CD4-positive, alpha-beta T cell treated with Interleukin-15 for 4 hours (primary cell): Measurements from ENCODE around the gene USH2A.

Experiments
- DNase-seq: peaks from one replicate; pipeline ENCODE4 v3.0.0-alpha.2; 2020; ENCODE audit warnings: low spot score

Gene USH2A

DNA sequence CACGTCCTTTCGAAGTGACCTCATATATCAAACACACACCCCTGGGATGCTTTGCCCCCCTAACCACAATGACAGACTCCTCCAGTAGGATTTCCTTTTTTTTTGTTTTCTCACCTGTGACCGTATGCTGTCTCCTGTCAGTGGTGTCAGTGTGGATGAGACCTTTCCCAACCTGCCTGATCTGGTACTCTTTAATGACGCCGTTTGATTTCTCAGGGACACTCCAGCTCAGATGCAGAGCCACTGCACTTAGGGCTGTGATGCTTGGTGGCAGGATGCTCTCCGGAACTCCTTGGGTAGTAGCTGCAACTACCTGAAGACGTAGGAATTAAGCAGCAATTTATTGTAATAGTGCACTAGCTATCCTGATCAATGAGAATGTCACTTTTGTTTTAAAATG, 643.5 kb downstream of the USH2A start:
- DNase-seq = no peak

DNA sequence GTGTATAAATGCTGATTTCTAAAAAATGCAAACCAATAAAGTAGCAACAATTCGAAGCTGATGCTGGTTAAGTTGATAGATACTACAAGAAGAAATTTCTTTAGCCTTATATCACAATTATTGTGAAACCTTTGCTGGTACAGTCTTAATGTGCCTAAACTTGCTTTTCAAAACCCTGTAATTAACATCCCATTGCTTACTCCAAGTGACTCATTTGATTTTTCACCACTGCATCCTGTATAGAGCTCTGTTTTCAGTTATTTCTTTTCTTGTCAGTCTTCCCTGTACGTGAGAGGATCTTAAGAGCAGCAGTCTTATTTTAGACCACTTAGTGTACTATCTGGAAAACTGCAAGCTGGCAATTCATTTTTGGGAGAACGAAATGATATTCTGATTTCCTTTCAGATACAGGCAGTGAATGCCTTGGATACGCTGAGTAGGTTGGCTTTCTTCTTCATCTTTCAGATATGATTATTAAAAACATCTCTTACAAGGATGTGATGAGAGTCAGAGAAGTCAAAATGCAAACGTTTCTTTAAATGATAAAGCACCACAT, 645.8 kb downstream of the USH2A start:
- DNase-seq = no peak

DNA sequence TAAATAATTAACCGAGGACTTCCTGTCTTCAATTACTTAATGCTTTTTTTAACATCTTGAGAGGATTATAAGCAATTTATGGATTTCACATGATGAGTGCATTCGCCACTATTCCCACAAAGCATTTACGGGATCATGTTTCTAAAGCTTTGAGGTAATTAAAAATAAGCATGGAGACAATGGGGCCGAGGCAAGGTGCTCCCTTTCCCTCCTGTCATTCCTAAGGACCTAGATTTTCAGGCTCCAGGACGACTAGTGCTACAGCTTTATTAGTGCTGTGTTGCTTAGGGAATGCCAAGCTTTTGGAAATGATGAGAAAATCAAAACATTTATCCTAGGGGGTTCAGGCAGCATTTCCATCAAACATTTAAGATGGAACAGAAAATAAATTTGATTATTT, 646.9 kb downstream of the USH2A start:
- no peak for DNase-seq

DNA sequence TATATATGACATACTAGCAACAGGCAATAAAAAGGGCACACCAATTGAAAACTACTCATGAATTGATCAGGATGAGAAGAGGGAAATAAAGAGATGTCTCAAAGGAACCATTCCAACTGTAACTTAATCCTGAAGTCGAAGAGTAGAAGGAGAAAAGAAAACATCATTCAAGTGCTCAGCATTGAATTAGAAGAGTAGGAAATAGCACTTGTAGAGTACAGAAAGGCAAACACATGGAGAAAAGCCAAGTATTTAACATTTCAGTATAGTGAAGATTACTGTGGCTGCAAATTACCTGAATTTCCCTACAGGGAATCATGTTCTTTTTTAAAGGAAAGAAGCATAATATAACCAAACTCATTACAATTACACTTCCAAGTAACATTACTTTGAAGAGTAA, 651.1 kb downstream of the USH2A start:
- DNase-seq = no peak

- DNase-seq = no peak
These were observed 654.9 kb downstream of the USH2A start for GRCh38 chr1:215768303-215768702.

DNA sequence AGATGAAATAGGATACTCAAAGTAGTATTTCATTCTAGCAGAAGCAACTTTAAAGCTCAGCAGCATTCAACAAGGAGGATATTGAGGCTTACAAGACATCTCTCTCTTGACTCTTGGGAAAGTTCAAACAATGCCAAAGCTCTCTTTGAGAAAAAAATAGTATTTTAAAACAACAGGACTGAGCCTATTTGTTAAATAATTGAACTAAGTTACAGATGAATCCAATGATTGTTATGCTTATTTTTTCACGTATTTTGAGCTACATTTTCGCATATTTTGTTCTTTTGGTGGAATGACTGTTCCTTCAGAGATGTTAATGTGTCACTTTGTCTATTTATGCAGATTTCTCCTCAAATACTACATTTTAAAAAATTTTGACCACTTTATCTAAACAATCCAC, 655.5 kb downstream of the USH2A start:
- DNase-seq = no peak

DNA sequence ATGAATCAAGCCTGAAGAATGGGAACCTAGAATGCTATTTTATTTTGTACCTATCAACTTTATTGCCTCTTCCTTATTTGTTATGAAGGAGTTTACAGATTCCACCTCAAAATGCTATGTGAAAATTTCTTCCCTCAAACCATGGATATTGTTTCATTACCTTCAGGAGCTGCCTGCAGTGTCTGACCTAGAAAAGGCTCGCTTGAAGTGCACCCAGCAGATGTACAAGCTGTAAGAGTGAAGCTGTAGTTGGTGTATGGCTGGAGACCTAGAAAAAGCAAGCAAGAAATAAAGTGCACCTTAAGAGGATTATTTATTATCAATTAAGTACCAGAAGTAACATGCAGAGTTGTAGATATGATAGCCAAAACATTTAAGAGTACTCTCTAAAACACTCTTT, 656.7 kb downstream of the USH2A start:
- DNase-seq = no peak

DNA sequence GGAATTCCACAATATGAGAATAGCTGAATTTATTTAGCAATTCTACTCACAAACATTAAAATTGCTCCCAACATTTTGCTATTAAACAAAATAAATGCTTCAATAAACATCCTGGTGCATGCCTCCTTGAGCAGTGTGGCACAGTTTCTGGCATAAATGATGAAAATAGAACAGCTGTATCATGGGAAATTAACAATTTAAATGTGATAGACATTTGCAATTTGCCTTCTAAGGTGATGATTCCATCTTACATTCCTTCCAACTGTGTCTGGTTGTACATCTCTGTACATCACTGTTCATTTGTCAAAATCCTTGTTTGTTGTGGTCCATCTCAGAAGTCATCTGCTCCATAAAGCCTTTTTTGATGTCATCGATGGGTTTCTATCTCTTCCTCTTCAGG, 657.4 kb downstream of the USH2A start:
- DNase-seq = no peak

GRCh38 chr1:215761446-215761845, 661.8 kb downstream of the USH2A start:
- DNase-seq = no peak

DNA sequence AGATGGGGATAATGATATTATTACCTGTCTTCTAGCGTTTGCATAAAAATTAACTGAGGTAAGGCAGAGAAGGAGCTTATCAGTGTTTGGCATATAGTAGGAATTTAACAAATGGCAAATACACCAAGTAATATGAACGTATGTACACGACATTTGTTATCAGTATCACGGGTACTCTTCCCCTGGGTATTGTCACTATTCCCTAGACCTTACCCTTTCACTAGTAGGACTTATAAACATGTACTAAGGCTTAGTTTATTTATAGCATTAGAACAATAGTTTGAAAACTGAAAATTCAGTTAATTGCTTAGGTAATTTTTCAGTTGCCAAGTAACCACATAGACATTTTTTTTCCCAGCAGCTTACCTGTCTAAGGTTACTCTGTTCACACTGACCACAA, 669.1 kb downstream of the USH2A start:
- no peak for DNase-seq

GRCh38 chr1:215749414-215749813, 673.8 kb downstream of the USH2A start:
- no peak for DNase-seq

DNA sequence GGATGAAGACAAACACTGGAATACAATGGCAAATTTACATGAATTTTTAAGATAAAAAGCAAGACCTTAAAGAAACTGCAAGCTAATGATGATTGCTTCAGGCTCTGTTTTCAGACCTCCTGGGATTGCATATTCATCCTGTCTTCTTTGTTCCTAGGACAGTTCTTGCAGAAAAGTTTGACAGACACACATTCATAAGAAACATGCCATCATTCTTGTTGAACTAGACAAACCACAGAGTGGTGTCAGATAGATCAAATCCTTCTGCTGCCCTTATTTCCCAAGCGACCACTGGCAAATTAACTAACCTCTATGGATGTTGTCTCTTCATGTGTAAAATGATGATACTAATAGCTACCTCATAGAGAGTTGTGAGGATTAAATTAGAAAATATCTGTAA, 674.8 kb downstream of the USH2A start:
- no peak for DNase-seq

DNA sequence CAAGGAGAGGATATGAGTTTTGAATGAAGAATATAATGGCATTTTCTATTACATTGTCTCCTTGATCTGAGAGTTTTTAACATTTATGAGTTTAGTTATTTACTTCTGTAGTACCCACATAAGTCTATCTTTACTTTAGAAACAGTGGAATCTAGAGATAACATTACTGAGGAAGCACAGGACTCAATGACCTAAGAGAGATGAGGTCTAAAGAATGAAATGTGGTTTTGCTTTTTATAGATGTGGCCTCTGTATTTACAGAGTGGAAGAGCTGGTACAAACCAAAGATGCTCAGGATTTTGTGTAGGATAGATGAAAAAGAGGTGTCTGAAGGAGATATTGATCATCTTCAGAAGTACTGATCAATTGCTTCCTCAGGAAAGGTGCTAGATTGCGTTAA, 678.8 kb downstream of the USH2A start:
- DNase-seq = no peak

DNA sequence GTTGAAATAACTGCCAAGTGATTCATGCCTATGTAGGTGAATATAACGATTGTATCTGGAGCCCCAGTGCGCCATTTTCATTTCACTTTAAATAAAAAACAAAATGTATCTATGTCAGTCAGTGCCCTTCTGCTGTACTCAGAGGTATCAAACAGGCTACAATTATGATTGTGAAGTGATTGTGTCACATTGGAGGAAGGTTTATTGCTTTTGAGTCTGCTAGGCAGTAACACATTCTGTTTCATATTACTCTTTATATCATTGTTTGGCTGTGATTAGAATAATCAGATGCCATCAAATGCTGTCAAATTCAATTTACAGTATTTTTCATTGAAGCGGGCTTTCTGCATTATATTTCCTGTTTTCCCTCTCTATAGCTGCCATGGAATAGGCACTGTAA, 684.2 kb downstream of the USH2A start:
- no peak for DNase-seq

DNA sequence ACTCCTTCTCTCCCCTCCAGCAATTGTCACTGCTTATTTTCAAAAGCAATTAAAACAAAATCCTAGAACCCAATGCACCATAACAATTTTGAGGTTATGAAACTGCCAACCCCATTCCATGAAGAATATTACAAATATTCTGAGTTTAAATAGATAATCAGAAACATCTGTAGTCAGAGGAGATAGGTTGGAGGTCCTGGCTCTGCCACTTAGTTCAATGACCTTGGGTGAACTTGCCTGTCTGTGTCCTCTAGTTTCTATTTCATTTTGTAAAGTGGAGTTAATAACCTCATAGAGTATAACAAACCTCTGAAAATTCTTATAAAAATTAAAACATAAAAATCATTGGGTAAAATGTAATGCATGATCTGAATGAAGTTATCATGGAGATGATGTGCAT, 691.5 kb downstream of the USH2A start:
- no peak for DNase-seq

GRCh38 chr1:215730600-215730999, 692.6 kb downstream of the USH2A start:
- no peak for DNase-seq

- no peak for DNase-seq
These were observed 695.1 kb downstream of the USH2A start for GRCh38 chr1:215728169-215728568.

GRCh38 chr1:215720126-215720525, 703.1 kb downstream of the USH2A start:
- DNase-seq = no peak

DNA sequence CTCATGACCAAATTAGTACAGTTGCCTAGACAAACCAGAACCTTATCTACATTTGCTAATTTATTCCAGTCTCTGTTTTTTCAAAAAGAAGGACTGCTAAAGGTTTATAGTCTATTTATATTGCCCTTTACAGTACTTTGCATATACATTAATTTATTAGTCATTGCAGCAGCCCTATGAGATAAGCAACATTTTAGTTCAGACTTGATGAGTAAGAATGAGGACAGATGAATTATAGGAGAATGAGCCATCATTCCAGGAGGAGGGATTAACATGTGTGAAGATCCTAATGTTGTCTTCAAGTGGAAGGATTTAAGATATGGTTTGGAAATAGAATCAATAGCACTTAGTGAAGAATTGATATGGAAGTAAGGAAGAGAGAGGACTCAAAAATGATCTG, 703.7 kb downstream of the USH2A start:
- no peak for DNase-seq

GRCh38 chr1:215718575-215719287, 704.5 kb downstream of the USH2A start:
- DNase-seq = no peak

- DNase-seq = no peak
These were observed 705.4 kb downstream of the USH2A start for GRCh38 chr1:215717677-215718426.

- DNase-seq = no peak
These were observed 712.4 kb downstream of the USH2A start for GRCh38 chr1:215710899-215711225.

- DNase-seq = no peak
These were observed 713.0 kb downstream of the USH2A start for GRCh38 chr1:215710036-215710898.
